ENCODE measurements around the gene RPP25L.

RPP25L gene

GRCh38 chr9:34566322-34566721, 45.6 kb downstream of the RPP25L start:
- Histone ChIP-seq H3F3A (ENCODE audit: control insufficient read depth, insufficient read depth) (no peaks in the 10 kb centered on the region), H3K4me2 (ENCODE audit: low read length) (no peak overlapping the region), H3K9me3 (ENCODE audit: control insufficient read depth, insufficient read depth, low read length) (peaks cover 5% of the 10 kb centered on the region; the same call in 1 of the 2 replicates), H3K4me1 (ENCODE audit: control insufficient read depth, low read length) (no peaks in the 10 kb centered on the region), H3K36me3 (ENCODE audit: control insufficient read depth, low read length) (no peaks in the 10 kb centered on the region), H4K20me1 (ENCODE audit: control insufficient read depth, insufficient read depth, low read depth, low read length) (no peaks in the 10 kb centered on the region; the same call in 1 of the 2 replicates), H3K4me3 (ENCODE audit: low read length) (no peak overlapping the region), H3K27me3 (ENCODE audit: control insufficient read depth, low read length) (peaks cover 31% of the 10 kb centered on the region), H3K27ac (ENCODE audit: low read depth, low read length) (no peak overlapping the region), H3K79me2 (ENCODE audit: control insufficient read depth, low read length) (no peaks in the 10 kb centered on the region), H3K9me2 (replicated peaks; ENCODE audit: control insufficient read depth, low read length) (no peaks in the 10 kb centered on the region)
- TF ChIP-seq CTCF (IDR thresholded peaks at IDR 0.05; ENCODE audit: low read depth, low read length, poor library complexity, severe bottlenecking) (no peak), EZH2phosphoT487 (IDR thresholded peaks at IDR 0.05; ENCODE audit: borderline replicate concordance, low read length) (no peak)

GRCh38 chr9:34565856-34566255, 46.0 kb downstream of the RPP25L start:
- no peaks in the 10 kb centered on the region for H3K79me2 ChIP-seq (ENCODE audit: control insufficient read depth, low read length)
- no peak overlapping the region for H3K27ac ChIP-seq (ENCODE audit: low read depth, low read length)
- H3K36me3 ChIP-seq (ENCODE audit: control insufficient read depth, low read length) = no peaks in the 10 kb centered on the region
- peaks cover 31% of the 10 kb centered on the region for H3K27me3 ChIP-seq (ENCODE audit: control insufficient read depth, low read length)
- H3F3A ChIP-seq (ENCODE audit: control insufficient read depth, insufficient read depth) = no peaks in the 10 kb centered on the region
- peaks cover 5% of the 10 kb centered on the region; the same call in 1 of the 2 replicates for H3K9me3 ChIP-seq (ENCODE audit: control insufficient read depth, insufficient read depth, low read length)
- no peaks in the 10 kb centered on the region; the same call in 1 of the 2 replicates for H4K20me1 ChIP-seq (ENCODE audit: control insufficient read depth, insufficient read depth, low read depth, low read length)
- no peaks in the 10 kb centered on the region for H3K4me1 ChIP-seq (ENCODE audit: control insufficient read depth, low read length)
- H3K4me3 ChIP-seq (ENCODE audit: low read length) = no peak overlapping the region
- TF ChIP-seq CTCF (IDR thresholded peaks at IDR 0.05; ENCODE audit: low read depth, low read length, poor library complexity, severe bottlenecking) = no peak
- no peak for TF ChIP-seq EZH2phosphoT487 (IDR thresholded peaks at IDR 0.05; ENCODE audit: borderline replicate concordance, low read length)
- no peak overlapping the region for H3K4me2 ChIP-seq (ENCODE audit: low read length)
- no peaks in the 10 kb centered on the region for H3K9me2 ChIP-seq (replicated peaks; ENCODE audit: control insufficient read depth, low read length)

GRCh38 chr9:34564617-34565016, 47.3 kb downstream of the RPP25L start:
- Histone ChIP-seq H3K4me2 (ENCODE audit: low read length) (no peak overlapping the region), H3K4me1 (ENCODE audit: control insufficient read depth, low read length) (no peaks in the 10 kb centered on the region), H3K9me3 (ENCODE audit: control insufficient read depth, insufficient read depth, low read length) (peaks cover 5% of the 10 kb centered on the region; the same call in 1 of the 2 replicates), H3F3A (ENCODE audit: control insufficient read depth, insufficient read depth) (no peaks in the 10 kb centered on the region), H4K20me1 (ENCODE audit: control insufficient read depth, insufficient read depth, low read depth, low read length) (no peaks in the 10 kb centered on the region), H3K9me2 (replicated peaks; ENCODE audit: control insufficient read depth, low read length) (no peaks in the 10 kb centered on the region), H3K36me3 (ENCODE audit: control insufficient read depth, low read length) (no peaks in the 10 kb centered on the region), H3K79me2 (ENCODE audit: control insufficient read depth, low read length) (no peaks in the 10 kb centered on the region), H3K27me3 (ENCODE audit: control insufficient read depth, low read length) (peaks cover 27% of the 10 kb centered on the region), H3K4me3 (ENCODE audit: low read length) (no peak overlapping the region), H3K27ac (ENCODE audit: low read depth, low read length) (no peak overlapping the region)
- no peak for TF ChIP-seq CTCF (IDR thresholded peaks at IDR 0.05; ENCODE audit: low read depth, low read length, poor library complexity, severe bottlenecking)
